Stomach (tissue), 9 donors: Measurements from ENCODE around the gene PLK2. TPM values are rescaled to one million over a fixed set of nuclear protein-coding genes. Genes with fewer than 3 reads are reported as not detected.
A peak's percentile ranks its signal among the peaks of the same experiment; 100 is the strongest.

Source experiments
- DNase-seq, 2 donors: peaks; one replicate each; pipeline versions ENCODE4 v3.0.0 to v3.0.0-alpha.2; 2013 to 2019
- H3K27ac ChIP-seq, 5 donors: fragments of 200-600 bp in 4 of 5; sonication (generic) in 4 of 5; one replicate each; pipeline ENCODE4 v1.5.1; 2013 to 2019; ENCODE audit warnings: mild to moderate bottlenecking in 1 of 5, moderate library complexity in 1 of 5
- H3K27me3 ChIP-seq, 3 donors: fragments of 200-600 bp; sonication (generic); one replicate each; pipeline ENCODE4 v1.5.1; 2017 to 2019; ENCODE audit warnings: mixed run types in 1 of 3
- H3K36me3 ChIP-seq, 4 donors: fragments of 200-600 bp; sonication (generic); 1 replicate in 3 of 4; 2 replicates in 1 of 4; pipeline ENCODE4 v1.5.1; 2016 to 2019
- H3K4me1 ChIP-seq, 4 donors: fragments of 200-600 bp; sonication (generic); one replicate each; pipeline ENCODE4 v1.5.1; 2016 to 2019
- H3K4me3 ChIP-seq, 4 donors: fragments of 200-600 bp; sonication (generic) in 3 of 4; one replicate each; pipeline ENCODE4 v1.5.1; 2016 to 2019; ENCODE audit warnings: mild to moderate bottlenecking in 1 of 4
- H3K9me3 ChIP-seq, 4 donors: fragments of 200-600 bp; sonication (generic); one replicate each; pipeline ENCODE4 v1.5.1; 2016 to 2019
- CTCF ChIP-seq, 7 experiments: fragments of 450-650 bp in 4 of 7; fragments of 200-600 bp in 3 of 7; sonication (generic) in 3 of 7; IDR thresholded peaks; one replicate each; pipeline ENCODE4 v1.5.1; 2016 to 2019; ENCODE audit warnings: antibody characterized with exemption in 7 of 7, control low read depth in 2 of 7, mild to moderate bottlenecking in 1 of 7
- EP300 ChIP-seq: sonication (generic); formaldehyde crosslinking; IDR thresholded peaks from one replicate; pipeline ENCODE4 v1.6.1; 2017; ENCODE audit warnings: antibody characterized with exemption
- POLR2A ChIP-seq, 4 donors: fragments of 450-650 bp; IDR thresholded peaks; one replicate each; pipeline ENCODE4 v1.6.1; 2016; ENCODE audit warnings: antibody characterized with exemption in 4 of 4, control low read depth in 2 of 4, mild to moderate bottlenecking in 1 of 4, moderate library complexity in 1 of 4
- POLR2AphosphoS5 ChIP-seq, 3 donors: sonication (generic); formaldehyde crosslinking; IDR thresholded peaks; one replicate each; pipeline ENCODE4 v1.6.1; 2016; ENCODE audit warnings: antibody characterized with exemption in 3 of 3
- WGBS, 5 donors: extraction: QIAGEN DNeasy Blood & Tissue Kit in 3 of 5; methylation state at CpG; one replicate each; pipeline versions ENCODE4 v1.1.5 to v1.1.7; 2013 to 2018; 5-methylcytosine and 5-hydroxymethylcytosine counted together
- intact Hi-C: fragments of 100-400 bp; cut with DNase I; formaldehyde crosslinking; loops from one replicate; pipeline ENCODE4 v1.15.1; 2023; ENCODE audit warnings: low total_unique reads
- polyA plus RNA-seq, 3 donors: library from polyadenylated mRNA; stranded (reverse); fragments of 200-250 nt; gene quantifications; one replicate each; pipeline ENCODE4 v1.2.3, GENCODE V29; 2013
- total RNA-seq, 5 donors: library from RNA; depleted of rRNA; stranded (reverse); fragments of >200 nt; gene quantifications; one replicate each; pipeline versions ENCODE4 v1.1.0 to v1.2.3, GENCODE V29; 2014 to 2016
- donor health status: healthy with polysubstance abuse.
- donor health status: Bipolar disorder and iron deficiency.
- donor health status: healthy.

Gene PLK2
- total and polyA plus RNA-seq, 8 donors = 2.3 to 181 (median 17.3) TPM

- Histone ChIP-seq H3K27me3 (no peaks in the 10 kb centered on the region), H3K27ac (no peak overlapping the region), H3K36me3 (no peaks in the 10 kb centered on the region), H3K9me3 (no peaks in the 10 kb centered on the region), H3K4me1 (peaks cover 0 to 17% (median 0%) of the 10 kb centered on the region in 4 donors), H3K4me3 (no peak overlapping the region)
- intact Hi-C loops = no loop called here
- DNase-seq = no peak
- WGBS, 5 donors = 71 to 85% (median 84%) methylated on average over 5 of the region's 5 CpGs
- no peak for TF ChIP-seq CTCF (IDR thresholded peaks at IDR 0.05)
- no peak for TF ChIP-seq POLR2AphosphoS5 (IDR thresholded peaks at IDR 0.05)
- TF ChIP-seq POLR2A (IDR thresholded peaks at IDR 0.05) = no peak
- TF ChIP-seq EP300 = no peak
Observed at GRCh38 chr5:58497386-58497785, 37.5 kb upstream of the PLK2 start.

DNA sequence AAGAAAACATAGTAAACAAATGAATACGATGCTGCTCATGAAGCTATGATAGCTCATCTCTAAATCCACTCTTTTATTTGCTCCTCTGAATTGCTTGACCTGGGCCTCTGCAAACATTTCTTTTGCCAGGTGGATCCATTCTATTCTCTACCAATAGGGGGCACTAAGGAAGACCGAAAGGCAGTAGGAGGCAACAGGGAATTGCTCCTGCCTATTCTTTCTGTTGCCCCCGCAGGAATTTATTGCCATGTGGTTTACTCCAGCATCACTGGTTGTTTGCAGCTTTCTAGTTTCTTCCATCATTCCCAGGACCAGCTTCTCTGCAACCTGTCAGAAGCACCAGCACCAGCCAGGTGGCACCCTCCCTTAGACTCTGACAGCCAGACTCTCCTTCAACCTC, 36.6 kb upstream of the PLK2 start:
- TF ChIP-seq POLR2AphosphoS5 (IDR thresholded peaks at IDR 0.05) = no peak
- H3K36me3 ChIP-seq = no peaks in the 10 kb centered on the region
- intact Hi-C loops = no loop called here
- no peak overlapping the region for H3K4me3 ChIP-seq
- H3K4me1 ChIP-seq = peaks cover 0 to 17% (median 0%) of the 10 kb centered on the region in 4 donors
- 56 to 67% (median 62%) methylated on average over 3 of the region's 3 CpGs for WGBS, 5 donors
- no peaks in the 10 kb centered on the region for H3K27me3 ChIP-seq
- no peak for DNase-seq
- H3K27ac ChIP-seq = no peak overlapping the region
- H3K9me3 ChIP-seq = no peaks in the 10 kb centered on the region

- no peaks in the 10 kb centered on the region for H3K4me1 ChIP-seq
Observed at GRCh38 chr5:58493141-58493540, 33.3 kb upstream of the PLK2 start.

DNA sequence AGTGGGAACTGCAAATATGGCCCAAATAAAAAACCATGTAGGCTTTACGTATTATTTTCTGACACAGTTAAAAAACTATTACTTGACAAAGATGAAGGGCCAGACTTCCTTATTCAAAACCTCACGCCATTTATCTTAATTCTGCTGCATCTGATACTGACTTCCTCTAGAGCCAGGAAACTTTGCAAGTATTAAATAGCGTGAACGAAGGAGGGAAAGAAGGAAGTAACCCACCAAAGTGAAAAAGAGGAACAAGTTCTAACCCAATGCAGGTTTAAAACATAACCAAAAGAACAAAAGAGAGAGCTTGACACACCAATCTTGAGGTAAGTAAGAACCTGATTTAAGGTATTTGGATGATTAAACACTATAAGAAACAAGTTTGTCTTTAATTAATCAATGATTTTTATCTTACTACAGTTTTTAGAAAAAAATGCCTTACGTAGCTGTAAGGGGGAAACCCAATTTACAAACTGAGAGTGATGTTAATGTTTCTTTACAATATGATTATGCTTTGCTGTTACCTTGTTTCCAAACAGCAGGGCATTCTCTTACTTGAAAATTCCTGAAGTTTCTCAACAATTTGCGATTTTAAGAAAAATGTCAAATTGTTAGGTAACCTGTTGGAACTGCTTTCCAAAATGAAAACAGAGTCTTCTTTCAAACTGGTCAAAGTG, 31.5 kb upstream of the PLK2 start, which contains the start of gene GAPT:
Gene GAPT, plus strand, starts transcription at position 220 of the 677 bp plus-strand sequence. CDS start 3,102 bp downstream, outside the sequence.
- no peak for TF ChIP-seq POLR2A (IDR thresholded peaks at IDR 0.05)
- TF ChIP-seq CTCF (IDR thresholded peaks at IDR 0.05) = no peak
- no peak for TF ChIP-seq POLR2AphosphoS5 (IDR thresholded peaks at IDR 0.05)
- TF ChIP-seq EP300 = no peak
- H3K27ac ChIP-seq = no peak within 1 kb of the TSS
- H3K36me3 ChIP-seq = no peaks in the 10 kb centered on the region
- H3K4me1 ChIP-seq = no peaks in the 10 kb centered on the region
- H3K9me3 ChIP-seq = no peaks in the 10 kb centered on the region
- DNase-seq = peak in 1 of 2 donors; percentile 13
- H3K27me3 ChIP-seq = no peaks in the 10 kb centered on the region
- H3K4me3 ChIP-seq = no peak within 1 kb of the TSS
- 55 to 67% (median 59%) methylated on average over 6 of the region's 6 CpGs for WGBS, 5 donors
- intact Hi-C loops = no loop called here

More at GRCh38 chr5:58493141-58493540, 33.3 kb upstream of the PLK2 start:
- no peaks in the 10 kb centered on the region for H3K9me3 ChIP-seq
- intact Hi-C loops = no loop called here
- no peak overlapping the region for H3K27ac ChIP-seq
- TF ChIP-seq POLR2AphosphoS5 (IDR thresholded peaks at IDR 0.05) (no peak), EP300 (no peak), POLR2A (IDR thresholded peaks at IDR 0.05) (no peak), CTCF (IDR thresholded peaks at IDR 0.05) (no peak)
- no peak overlapping the region for H3K4me3 ChIP-seq
- H3K27me3 ChIP-seq = no peaks in the 10 kb centered on the region
- no peaks in the 10 kb centered on the region for H3K36me3 ChIP-seq
- no peak for DNase-seq

GRCh38 chr5:58490402-58491050, 30.6 kb upstream of the PLK2 start:
- Histone ChIP-seq H3K36me3 (no peaks in the 10 kb centered on the region), H3K27me3 (no peaks in the 10 kb centered on the region), H3K4me1 (no peaks in the 10 kb centered on the region), H3K27ac (no peak overlapping the region), H3K9me3 (no peaks in the 10 kb centered on the region), H3K4me3 (no peak overlapping the region)
- WGBS, 5 donors = 66 to 80% (median 74%) methylated on average over 4 of the region's 4 CpGs
- TF ChIP-seq CTCF (IDR thresholded peaks at IDR 0.05) (no peak), POLR2AphosphoS5 (IDR thresholded peaks at IDR 0.05) (no peak), EP300 (no peak)
- no peak for DNase-seq
- intact Hi-C loops = no loop called here
